Measurements from ENCODE around the gene CEND1. TPM values are rescaled to one million over a fixed set of nuclear protein-coding genes. Genes with fewer than 3 reads are reported as not detected.
A peak's percentile ranks its signal among the peaks of the same experiment; 100 is the strongest.

Gene CEND1
- total and polyA plus RNA-seq, 2 of the 13 experiments (the other 11 are each of a cell fraction or from before 2014, with no cell fraction given) = not detected

- TF ChIP-seq ZNF772 (CRISPR knock-in tag; IDR thresholded peaks at IDR 0.05) (0 out of 2 replicates have a peak, but pooled peaks have one; percentile 1), MTA1 (CRISPR knock-in tag; IDR thresholded peaks at IDR 0.05; ENCODE audit: borderline replicate concordance) (no peak), RFXANK (CRISPR knock-in tag; IDR thresholded peaks at IDR 0.05) (no peak), ZBTB10 (CRISPR knock-in tag; IDR thresholded peaks at IDR 0.05; ENCODE audit: borderline replicate concordance) (peak; percentile 54; the same call in 1 of the 2 replicates), ZNF710 (CRISPR knock-in tag; IDR thresholded peaks at IDR 0.05; ENCODE audit: borderline replicate concordance) (0 out of 2 replicates have a peak, but pooled peaks have one; percentile 5), E2F5 (CRISPR knock-in tag; conservative IDR thresholded peaks at IDR 0.05) (no peak), MIER3 (CRISPR knock-in tag; IDR thresholded peaks at IDR 0.05; ENCODE audit: borderline replicate concordance) (no peak; the same call in 1 of the 2 replicates)
- TF ChIP-seq, protein P1, sequence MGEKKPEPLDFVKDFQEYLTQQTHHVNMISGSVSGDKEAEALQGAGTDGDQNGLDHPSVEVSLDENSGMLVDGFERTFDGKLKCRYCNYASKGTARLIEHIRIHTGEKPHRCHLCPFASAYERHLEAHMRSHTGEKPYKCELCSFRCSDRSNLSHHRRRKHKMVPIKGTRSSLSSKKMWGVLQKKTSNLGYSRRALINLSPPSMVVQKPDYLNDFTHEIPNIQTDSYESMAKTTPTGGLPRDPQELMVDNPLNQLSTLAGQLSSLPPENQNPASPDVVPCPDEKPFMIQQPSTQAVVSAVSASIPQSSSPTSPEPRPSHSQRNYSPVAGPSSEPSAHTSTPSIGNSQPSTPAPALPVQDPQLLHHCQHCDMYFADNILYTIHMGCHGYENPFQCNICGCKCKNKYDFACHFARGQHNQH (CRISPR knock-in tag; IDR thresholded peaks at IDR 0.05) = no peak
- TF ChIP-seq, protein P2, sequence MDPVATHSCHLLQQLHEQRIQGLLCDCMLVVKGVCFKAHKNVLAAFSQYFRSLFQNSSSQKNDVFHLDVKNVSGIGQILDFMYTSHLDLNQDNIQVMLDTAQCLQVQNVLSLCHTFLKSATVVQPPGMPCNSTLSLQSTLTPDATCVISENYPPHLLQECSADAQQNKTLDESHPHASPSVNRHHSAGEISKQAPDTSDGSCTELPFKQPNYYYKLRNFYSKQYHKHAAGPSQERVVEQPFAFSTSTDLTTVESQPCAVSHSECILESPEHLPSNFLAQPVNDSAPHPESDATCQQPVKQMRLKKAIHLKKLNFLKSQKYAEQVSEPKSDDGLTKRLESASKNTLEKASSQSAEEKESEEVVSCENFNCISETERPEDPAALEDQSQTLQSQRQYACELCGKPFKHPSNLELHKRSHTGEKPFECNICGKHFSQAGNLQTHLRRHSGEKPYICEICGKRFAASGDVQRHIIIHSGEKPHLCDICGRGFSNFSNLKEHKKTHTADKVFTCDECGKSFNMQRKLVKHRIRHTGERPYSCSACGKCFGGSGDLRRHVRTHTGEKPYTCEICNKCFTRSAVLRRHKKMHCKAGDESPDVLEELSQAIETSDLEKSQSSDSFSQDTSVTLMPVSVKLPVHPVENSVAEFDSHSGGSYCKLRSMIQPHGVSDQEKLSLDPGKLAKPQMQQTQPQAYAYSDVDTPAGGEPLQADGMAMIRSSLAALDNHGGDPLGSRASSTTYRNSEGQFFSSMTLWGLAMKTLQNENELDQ (CRISPR knock-in tag; IDR thresholded peaks at IDR 0.05; ENCODE audit: borderline replicate concordance) = no peak
- TF ChIP-seq, protein P3, sequence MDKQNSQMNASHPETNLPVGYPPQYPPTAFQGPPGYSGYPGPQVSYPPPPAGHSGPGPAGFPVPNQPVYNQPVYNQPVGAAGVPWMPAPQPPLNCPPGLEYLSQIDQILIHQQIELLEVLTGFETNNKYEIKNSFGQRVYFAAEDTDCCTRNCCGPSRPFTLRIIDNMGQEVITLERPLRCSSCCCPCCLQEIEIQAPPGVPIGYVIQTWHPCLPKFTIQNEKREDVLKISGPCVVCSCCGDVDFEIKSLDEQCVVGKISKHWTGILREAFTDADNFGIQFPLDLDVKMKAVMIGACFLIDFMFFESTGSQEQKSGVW (CRISPR knock-in tag; IDR thresholded peaks at IDR 0.05; ENCODE audit: borderline replicate concordance) = no peak
Measured at GRCh38 chr11:804599-804964, 14.7 kb upstream of the CEND1 start (continued).

Measured in HepG2 (cell line).